Measurements from ENCODE around the gene APBA2. TPM values are rescaled to one million over a fixed set of nuclear protein-coding genes. Genes with fewer than 3 reads are reported as not detected.

APBA2 gene
- total RNA-seq, 1 donor from 2014 or later = 25.2 TPM

DNA sequence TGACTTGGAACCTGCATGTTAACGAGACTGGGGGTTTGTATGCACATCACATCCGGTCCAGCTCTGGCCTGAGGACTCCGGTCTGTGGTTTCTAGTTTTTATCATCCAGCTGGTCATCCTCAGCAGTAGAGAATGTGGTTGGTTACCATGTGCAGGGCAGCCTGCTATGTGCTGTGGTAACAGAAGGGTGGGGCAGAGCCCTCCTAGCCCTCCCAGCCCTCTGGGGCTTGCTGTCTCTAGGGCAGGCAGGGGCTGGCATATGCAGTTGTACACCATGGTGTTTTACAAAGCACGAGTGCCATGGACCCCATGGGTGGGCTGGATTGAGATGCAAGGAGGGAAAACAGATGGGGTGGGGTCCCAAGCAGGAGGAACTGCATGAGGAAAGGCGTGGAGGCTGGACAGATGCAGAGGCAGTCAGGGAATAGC, 70.2 kb downstream of the APBA2 start:
- no peak for DNase-seq (ENCODE audit: low read depth in 2 of 2)

DNA sequence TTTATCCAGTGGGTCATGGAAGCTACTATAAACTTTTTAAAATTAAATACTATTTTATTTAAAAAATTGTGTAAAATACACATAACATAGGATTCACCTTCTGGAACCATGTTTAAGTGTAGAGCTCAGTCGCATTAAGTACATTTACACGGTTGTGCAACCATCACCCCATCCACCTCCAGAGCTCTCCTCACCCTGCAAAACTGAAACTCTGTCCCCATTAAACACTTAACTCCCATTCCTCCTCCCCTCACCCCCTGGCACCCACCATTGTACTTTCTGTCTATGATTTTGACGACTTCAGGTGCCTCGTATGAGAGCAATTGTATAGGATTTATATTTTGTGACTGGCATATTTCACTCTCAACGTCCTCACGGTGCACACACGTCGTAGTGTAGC, 70.7 kb downstream of the APBA2 start:
- no peak for DNase-seq (ENCODE audit: low read depth in 2 of 2)

DNA sequence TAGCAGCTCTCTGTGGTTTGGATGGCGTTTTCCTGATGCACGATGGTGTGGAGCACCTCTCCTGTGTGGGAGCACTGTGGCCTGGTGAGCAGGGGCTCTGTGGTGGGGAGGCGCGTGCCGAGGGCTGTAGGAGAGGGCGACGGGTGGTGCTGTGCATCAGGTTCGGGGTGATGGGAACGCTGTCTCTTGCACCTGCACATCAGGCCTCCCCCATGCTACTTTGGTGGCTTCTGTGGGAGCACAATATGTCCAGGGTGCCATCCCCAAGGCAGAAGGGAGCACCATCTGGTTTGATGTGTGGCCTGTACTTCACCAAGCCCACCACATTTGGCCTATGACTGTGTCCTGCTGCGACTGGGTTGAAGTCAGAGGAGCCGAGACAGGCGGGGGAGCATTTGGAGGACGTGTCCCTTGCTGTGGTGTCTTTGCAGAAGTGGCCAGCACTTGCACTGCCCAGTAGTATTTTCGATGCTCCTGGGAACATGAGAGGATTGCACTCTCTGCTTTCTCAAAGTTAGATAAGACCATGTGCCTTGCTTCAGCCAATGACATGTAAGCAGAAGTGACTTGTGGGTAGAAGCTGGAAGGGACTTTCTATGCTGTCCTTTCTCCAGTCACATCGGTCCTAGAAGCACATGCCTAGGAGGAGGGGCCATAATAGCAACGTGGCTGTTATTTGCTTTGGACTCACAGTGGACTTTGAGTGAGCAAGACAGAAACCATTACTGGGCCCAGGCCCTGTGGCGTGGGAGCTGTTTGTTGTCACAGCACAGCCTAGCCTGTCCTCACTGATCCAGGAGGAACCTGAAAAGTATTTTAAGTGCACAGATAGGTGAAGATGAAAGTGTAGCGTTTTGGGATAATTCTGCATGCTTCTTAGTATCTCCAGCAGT, 72.1 kb downstream of the APBA2 start:
- DNase-seq (ENCODE audit: low read depth in 2 of 2) = no peak

DNA sequence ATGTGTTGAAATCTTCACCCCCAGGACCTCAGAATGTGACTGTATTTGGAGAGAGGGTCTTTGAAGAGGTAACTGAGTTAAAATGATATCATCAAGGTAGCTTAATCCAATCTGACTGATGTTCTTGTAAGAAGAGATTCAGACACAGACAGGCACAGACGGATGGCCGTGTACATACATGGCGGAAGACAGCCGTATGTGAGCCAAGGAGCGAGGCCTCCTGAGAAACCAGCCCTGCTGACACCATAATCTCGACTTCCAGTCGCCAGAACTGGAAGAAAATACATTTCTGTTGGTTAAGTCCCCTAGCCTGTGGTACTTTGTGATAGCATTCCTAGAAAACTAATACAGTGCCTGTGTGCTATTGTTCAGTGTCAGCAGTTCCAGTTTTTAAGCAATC, 73.6 kb downstream of the APBA2 start:
- DNase-seq (ENCODE audit: low read depth in 2 of 2) = no peak

DNA sequence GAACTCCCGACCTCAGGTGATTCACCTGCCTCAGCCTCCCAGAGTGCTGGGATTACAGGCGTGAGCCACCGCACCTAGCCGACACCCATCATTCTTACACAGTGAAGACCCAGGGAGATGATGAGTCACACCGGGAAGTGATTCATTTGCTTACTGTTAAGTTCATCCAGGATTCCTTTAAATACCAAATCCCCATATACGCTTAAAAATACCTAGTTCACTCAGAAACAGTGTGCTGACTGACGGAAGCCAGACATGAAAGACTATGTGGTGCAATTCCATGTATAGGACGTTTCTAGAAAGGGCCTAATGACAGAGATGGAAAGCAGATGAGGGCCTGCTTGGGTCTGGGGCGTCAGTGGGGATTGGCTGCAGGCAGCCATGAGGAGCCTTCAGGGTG, 75.2 kb downstream of the APBA2 start:
- peak; percentile 26 to 86 for DNase-seq (ENCODE audit: low read depth in 2 of 2)

DNA sequence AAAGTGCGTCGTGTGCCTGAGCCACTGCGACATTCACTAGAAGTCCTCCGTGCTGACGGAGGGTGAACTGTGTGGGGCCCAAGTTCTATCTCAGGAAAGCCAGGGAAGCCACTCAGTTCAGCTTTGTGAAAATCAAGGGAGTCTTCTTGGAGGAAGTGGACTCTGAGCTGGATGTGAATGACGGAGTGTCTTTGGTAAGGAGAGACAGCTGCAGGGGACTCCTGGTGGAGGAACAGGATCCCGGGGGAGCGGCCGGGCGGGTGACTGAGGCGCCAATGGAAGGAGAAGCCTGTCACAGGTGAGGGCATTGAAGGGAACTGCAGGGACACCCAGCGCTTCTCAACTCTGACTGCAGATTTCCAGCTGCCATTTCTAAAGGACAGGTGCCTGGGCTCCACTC, 75.6 kb downstream of the APBA2 start:
- DNase-seq (ENCODE audit: low read depth in 2 of 2) = no peak

DNA sequence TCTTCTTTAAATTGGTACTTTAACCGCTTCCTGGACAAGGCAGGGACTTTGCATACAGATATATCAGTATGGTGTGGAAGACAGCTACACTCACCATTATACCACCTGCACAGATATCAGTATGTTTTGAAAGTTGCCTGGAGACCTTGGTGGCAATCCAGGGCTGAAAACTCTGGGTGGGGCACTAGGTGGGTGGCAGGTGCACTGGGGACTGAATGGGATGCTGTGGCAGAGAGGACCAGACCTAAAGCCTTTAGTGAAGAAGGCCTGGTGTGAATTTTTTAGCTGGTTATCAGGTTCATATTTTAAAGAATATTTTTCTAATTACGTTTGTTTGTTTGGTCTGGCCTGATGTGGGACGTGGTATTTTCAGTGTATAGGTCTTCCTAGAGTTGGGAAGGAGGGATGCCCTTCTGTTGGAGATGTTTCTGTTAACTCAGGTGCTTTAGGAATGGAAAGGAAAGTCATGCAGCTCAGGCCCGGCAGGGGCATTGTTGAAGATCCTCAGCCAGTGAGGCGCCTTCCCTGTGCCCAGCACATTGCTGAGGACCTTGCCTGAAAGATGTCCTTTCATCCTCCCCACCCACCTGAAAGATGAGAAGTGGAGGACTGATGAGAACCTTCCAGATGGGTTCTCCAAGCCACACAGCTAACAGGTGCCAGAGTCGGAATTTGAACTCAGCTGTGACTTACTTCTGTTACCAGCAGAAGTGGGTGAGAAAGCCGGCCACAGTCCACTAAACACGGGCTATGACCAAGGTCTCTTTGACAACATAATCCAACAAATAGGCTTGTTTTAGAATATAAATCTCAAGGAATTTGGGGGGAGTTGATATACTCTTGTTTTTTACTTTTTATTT, 77.3 kb downstream of the APBA2 start:
- peak in 1 of 2 donors; percentile 44 for DNase-seq (ENCODE audit: low read depth in 2 of 2)

DNA sequence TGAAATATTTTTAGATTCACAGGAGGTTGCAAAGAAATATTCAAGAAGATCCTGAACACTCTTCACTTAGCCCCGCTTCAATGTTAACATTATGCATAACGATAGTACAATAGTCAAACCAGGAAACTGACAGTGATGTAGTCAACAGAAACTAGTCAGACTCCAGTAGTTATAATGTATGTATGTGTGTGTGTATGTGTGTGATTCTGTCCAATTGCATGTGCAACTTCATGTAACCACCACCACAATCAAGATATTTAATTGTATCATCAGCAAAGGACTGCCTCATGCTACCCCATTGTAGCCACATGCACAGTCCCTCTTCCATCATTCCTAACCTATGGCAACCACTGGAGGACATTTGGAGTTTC, 77.9 kb downstream of the APBA2 start:
- no peak for DNase-seq (ENCODE audit: low read depth in 2 of 2)

DNA sequence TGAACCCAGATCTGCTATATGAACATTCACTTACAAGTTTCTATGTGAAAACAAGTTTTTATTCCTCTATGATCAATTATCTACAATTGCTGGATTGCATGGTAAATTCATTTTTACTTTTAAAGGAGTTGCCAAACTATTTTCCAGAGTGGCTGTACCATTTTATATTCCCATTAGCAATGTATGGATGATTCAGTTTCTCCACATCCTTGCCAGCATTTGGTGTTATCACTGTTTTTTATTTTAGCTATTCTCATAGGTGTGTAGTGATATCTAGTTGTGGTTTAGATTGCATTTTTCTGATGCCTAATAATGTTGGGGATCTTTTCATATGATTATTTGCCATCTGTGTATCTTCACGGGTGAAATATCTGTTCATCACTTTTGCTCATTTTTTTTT, 78.3 kb downstream of the APBA2 start:
- no peak for DNase-seq (ENCODE audit: low read depth in 2 of 2)

DNA sequence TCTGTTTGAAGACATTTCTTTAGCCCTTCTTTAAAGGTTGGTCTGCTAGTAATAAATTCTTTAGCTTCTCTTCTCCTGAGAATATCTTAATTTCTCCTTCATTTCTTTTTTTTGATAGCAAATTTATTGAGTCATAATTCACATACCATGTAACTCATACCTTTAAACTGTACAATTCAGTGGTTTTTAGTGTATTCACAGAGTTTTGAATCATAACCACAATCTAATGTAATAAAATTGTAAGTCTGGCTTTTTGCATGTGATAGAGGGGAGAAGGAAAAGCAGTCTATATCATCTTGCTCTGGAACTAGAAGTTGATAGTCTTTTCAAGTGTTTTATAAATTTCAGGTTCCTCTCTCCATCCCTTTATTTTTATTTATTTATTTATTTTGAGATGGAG, 81.3 kb downstream of the APBA2 start:
- DNase-seq (ENCODE audit: low read depth in 2 of 2) = no peak

DNA sequence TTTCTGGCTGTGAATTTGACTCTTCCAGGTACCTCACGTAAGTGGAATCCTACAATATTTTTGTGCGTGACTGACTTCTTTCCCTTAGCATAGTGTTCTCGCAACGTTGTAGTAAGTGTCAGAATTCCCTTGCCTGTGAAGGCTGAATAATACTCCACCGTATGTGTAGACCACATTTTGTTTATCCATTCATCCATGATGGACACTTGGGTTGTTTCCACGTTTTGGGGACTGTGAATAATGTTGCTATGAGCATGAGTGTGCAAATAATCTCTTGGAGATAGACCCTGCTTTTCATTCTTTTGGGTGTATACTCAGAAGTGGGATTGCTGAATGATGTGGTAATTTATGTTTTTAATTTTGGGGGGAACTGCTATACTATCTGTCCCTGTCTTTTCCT, 82.2 kb downstream of the APBA2 start:
- no peak for DNase-seq (ENCODE audit: low read depth in 2 of 2)

DNA sequence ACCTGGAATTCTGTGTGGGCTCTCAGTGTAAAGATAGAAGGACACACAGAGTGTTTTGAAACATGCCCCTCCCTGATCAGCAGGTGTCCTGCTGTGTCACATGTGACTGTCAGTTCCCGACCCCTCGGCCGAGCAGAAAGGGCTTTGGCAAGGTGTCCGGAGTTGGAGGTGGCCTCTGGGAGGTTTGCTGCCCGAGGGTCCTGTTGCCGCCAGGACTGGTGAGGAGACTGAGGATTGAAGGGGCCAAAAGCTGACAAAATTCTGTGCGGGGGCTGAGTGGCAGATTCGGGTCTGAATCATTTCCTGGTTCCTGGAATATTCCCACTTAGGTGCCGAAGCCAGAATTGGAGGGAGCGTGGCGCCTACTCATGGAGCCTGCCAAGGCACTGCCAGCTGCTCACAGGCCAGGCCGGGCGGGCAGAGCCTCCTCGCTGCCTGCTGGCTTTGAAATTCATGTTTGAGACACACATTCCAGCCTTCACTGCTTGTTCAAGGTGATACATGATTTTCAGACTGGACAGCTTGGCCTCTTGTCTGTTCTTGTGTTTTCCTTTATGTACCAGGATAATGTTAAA, 83.8 kb downstream of the APBA2 start:
- peak; percentile 5 to 33 for DNase-seq (ENCODE audit: low read depth in 2 of 2)

DNA sequence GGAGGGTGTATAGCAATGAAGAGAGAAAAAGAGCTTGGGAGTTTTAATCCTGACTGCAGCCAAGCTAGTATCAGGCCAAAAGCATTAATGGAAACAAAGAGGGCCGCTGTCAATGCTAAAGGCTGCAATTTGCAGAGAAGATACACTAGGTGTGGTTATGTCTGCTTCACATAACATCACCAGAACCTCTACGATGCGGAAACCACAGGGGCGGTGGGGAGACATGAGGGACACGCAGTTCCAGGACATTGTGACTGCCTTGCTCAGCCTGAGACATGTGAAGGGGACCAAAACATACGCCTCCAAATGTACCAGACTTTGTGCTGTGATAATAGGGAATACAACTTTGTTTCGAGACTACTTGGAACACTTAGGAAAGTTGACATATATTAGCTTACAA, 88.4 kb downstream of the APBA2 start:
- DNase-seq (ENCODE audit: low read depth in 2 of 2) = no peak

DNA sequence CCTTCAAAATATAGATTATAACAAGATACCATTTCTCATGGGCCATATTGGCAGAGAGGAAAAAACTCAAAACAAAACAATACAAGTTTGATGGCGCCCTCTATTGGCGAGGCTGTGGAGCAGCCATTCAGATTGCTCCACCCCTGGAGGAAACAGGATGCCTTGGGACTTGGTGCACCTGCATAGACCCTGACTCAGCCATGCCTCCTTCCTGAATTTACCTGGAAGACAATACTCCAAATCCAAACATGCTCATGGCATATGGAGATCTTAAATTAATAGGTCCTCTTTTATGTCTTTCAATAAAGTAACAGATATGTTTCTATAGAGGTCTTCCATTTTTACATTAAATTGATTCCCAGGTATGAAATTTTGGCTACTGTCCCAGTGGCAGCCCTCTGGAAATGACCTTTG, 90.0 kb downstream of the APBA2 start:
- DNase-seq (ENCODE audit: low read depth in 2 of 2) = peak; percentile 62 to 67

DNA sequence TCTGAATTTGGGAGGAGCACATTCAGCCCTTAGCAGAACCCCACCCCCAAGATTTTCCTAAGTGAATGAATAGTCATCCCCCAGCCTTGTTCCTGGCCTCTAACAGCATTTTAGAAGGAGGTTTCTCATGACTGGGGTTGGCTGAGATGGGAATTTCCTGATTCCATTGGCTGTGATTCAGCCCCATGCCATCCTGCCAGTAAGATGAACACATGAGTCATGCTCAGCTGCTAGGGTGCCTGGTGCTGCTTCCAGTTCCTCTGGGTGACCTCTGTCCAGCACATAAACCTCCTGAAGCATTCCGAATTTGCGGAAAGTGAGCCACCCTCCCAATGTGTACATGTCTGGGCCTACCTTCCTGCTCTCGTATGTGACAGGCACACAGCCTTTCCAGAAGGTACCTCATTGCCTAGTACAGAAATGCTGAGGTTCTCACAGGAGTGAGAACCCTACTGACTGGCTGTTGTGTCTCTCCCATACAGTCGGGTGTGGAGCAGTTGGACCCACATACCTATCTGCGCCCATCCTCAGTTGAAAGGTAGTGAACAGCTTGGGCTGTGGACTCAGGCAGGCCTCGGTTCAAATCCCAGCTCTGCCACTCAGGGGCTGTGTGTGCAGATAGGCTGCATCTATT, 91.7 kb downstream of the APBA2 start:
- DNase-seq (ENCODE audit: low read depth in 2 of 2) = peak; percentile 84 to 95

DNA sequence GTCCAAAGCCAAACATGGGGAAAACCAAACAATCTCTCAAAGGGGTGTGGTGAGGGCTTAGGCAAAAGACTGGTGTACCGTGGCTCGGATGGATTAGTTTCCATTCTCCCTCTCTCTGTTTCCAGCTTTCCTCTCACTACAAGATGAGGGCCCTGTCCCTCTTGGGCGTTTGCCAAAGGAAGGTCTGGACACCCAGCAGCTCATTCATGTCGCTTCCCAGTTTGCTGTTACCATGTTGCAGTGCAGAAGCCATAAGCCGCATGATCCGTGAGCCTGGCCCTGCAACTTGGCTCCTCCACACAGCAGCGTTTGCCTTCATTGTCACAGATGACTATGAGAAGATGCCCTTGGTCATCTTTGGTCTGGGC, 92.2 kb downstream of the APBA2 start:
- no peak for DNase-seq (ENCODE audit: low read depth in 2 of 2)

DNA sequence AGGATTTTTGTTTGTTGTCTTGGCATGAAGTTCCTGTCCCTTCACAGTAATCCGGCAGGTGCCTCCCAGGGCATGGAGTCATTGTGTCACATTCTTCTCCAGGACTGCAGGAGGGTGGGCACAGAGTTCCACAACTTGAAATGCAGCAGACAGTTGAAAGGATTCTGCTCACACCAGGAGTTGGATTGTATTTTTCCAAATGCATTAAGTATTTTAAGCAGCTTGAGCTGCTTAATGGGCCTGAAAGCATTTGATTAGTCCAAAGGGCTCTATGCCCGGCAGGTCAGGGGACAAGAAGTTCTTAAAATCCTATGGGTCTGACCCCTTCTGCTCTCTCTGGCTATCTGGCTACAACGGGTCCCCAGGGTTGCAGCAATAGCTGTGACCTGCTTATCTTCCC, 92.9 kb downstream of the APBA2 start:
- no peak for DNase-seq (ENCODE audit: low read depth in 2 of 2)

DNA sequence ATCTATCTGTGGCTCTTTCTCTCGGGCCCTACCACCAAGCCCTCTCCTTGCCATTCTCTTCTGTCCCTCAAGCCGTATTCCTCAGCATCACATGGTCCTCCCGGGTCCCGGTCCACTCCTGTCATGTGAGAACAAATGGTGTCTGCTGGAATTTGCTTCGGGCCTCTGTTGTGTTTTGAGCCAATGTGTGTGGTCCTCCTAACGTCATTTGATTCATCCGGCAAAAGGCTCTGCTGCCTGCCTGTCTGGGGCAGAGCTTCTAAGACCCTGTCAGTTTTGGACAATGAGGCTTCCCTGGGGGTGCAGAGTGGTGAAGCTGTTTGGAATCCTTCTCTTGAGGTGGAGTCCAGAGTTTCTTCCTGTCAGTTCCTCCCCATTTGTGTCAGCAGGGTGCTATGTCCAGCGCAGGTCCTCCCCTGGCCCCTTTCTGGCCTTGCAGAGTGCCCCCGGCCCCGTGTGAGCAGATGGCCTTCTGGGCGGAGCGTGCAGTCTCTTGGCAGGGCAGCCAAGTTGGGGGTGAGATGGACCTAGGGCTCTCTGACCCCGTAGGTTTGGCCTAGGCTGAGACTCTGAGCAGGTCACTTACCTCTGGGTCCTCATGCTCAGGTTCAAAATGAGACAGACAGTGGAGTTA, 93.6 kb downstream of the APBA2 start:
- no peak for DNase-seq (ENCODE audit: low read depth in 2 of 2)

DNA sequence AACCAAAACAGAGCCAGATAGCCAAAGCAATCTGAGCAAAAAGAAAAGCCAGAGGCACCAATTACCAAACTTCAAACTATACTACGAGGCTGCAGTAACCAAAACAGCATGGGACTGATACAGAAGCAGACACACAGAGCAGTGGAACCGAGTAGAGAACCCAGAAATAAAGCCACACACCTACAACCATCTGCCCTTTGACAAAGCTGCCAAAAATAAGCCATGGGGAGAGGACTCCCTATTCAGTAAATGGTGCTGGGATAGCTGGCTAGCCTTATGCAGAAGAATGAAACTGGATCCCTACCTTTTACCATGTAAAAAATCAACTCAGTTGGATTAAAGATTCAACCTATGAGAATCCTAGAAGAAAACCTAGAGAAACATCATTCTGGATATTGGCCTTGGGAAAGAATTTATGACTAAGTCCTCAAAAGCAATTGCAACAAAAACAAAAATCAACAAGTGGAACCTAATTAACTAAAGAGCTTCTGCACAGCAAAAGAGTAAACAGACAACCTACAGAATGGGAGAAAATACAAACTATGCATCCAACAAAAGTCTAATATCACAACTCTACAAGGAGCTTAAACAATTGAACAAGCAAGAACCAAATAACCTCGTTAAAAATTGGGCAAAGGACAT, 95.1 kb downstream of the APBA2 start:
- DNase-seq (ENCODE audit: low read depth in 2 of 2) = no peak

DNA sequence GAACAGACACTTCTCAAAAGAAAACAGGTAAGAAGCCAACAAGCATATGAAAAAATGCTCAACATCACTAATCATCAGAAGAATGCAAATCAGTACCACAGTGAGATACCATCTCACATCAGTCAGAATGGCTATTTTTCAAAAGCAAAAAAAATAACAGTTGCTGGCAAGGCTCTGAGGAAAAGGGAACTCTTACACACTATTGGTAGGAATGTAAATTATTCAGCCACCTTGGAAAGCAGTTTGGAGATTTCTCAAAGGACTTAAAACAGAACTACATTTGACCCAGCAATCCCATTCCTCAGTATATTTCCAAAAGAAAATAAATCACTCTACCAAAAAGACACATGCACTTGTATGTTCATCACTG, 95.6 kb downstream of the APBA2 start:
- DNase-seq (ENCODE audit: low read depth in 2 of 2) = no peak

DNA sequence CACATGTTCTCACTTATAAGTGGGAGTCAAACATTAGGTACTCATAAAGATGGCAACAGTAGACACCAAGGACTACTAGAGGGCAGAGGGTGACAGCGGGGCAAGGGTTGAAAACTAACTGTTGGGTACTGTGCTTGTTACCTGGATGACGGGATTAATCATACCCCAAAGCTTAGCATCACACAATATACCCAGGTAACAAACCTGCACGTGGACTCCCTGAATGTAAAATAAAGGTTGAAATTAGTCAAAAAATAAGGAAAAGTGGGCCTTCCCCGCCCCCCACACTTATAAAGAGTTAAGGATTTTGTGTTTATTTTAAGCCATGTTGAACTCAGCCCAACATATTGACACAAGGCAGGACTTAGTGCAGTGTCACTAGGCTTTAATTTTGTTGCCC, 96.1 kb downstream of the APBA2 start:
- DNase-seq (ENCODE audit: low read depth in 2 of 2) = no peak
